Measurements from ENCODE around the gene WBP1L.

DNA sequence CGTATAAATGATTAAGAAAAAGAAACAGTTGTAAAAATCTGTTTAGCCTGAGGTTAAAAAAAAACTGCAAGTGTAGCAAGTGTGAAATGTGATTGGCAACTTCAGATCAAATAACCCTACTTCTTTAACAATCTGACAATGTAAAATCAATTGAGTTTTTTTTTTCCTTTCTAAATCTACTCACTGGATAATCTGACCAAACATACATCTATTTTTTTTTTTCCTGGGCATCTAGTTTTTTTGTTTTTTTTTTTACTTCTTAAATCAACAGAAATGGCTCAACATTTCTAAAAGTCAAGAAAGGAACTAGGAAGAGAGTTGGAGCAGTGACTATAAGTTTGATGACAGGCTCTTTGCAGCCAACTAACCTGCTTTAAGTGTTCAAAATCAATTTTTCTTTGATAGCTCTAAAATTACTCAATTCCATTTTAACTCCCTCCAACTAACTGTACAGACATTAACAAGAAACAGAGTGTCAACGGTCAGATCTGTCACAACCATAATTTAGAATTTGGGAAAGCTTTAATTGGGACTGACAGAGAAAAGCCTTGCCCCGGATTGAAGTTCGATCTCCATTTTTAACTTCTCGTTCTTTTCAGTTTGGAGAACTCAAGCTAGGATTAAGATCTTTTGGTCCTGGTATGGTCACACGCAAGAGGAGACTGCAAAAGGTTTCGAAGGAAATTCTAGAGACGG lies 30.8 kb upstream of the WBP1L start:
- TF ChIP-seq RAD21 (IDR thresholded peaks at IDR 0.05) (no peak), SP1 (IDR thresholded peaks at IDR 0.05) (no peak), EGR1 (IDR thresholded peaks at IDR 0.05; ENCODE audit: low read depth in 2 of 2) (no peak), TAF1 (conservative IDR thresholded peaks at IDR 0.05) (no peak), ZBTB33 (IDR thresholded peaks at IDR 0.05) (no peak), JUND (IDR thresholded peaks at IDR 0.05) (no peak)
- TF ChIP-seq, protein P1, sequence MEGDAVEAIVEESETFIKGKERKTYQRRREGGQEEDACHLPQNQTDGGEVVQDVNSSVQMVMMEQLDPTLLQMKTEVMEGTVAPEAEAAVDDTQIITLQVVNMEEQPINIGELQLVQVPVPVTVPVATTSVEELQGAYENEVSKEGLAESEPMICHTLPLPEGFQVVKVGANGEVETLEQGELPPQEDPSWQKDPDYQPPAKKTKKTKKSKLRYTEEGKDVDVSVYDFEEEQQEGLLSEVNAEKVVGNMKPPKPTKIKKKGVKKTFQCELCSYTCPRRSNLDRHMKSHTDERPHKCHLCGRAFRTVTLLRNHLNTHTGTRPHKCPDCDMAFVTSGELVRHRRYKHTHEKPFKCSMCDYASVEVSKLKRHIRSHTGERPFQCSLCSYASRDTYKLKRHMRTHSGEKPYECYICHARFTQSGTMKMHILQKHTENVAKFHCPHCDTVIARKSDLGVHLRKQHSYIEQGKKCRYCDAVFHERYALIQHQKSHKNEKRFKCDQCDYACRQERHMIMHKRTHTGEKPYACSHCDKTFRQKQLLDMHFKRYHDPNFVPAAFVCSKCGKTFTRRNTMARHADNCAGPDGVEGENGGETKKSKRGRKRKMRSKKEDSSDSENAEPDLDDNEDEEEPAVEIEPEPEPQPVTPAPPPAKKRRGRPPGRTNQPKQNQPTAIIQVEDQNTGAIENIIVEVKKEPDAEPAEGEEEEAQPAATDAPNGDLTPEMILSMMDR (IDR thresholded peaks at IDR 0.05; ENCODE audit: low read depth, low read length, missing input control): no peak
- TF ChIP-seq, protein P2, sequence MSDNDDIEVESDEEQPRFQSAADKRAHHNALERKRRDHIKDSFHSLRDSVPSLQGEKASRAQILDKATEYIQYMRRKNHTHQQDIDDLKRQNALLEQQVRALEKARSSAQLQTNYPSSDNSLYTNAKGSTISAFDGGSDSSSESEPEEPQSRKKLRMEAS (IDR thresholded peaks at IDR 0.05): no peak

Data from liver (tissue), 3 donors.